GM21526 (cell line): Measurements from ENCODE around the gene MZT2B.
"Not testable (repeated sequence)": the region's sequence is repeated elsewhere in the genome, so short reads cannot be mapped to it uniquely, and the experiment has no call there.

ENCODE experiments used
- ATAC-seq: cut with Tn5 transposase; IDR thresholded peaks from one replicate; pipeline ENCODE4 v1.9.1; 2021; ENCODE audit warnings: moderate library complexity; ENCODE audit not compliant: unreplicated experiment, low FRiP score

MZT2B gene

DNA sequence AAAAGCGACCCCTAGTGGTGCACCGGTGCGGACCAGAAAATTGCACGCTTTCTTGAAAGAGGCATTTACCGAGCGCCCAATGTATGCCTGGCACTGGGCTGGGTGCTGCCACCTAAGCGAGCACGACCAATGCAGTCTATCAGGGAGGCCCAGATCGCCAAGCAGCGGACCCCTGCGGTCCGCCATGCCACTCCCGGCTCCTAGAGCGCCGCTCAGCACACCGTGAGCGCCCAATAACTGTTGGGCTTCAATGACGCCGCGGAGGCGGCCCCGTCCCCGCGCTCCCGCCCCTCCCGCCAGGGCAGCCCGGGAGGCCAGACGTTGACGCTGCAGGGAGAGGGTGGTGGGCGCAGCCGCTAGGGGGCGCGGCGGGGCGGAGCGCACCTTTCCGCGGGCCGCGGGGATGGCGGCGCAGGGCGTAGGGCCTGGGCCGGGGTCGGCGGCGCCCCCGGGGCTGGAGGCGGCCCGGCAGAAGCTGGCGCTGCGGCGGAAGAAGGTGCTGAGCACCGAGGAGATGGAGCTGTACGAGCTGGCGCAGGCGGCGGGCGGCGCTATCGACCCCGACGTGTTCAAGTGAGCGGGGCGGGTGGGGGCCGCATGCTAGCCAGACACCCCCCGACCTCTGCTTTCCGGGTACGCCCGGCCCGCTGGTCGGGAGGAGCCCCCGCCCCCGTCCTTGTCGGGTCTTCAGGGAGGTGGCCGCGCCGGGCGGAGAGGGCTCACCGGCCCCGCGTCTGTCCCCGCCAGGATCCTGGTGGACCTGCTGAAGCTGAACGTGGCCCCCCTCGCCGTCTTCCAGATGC lies at the start of gene MZT2B:
Gene MZT2B (plus strand): TSS at position 383 of the 803 bp plus-strand sequence. CDS start 21 bp downstream, at position 404.
- ATAC-seq: peak; percentile 74

GRCh38 chr2:130135692-130136541 lies 46.1 kb upstream of the MZT2B start:
- ATAC-seq: no peak

DNA sequence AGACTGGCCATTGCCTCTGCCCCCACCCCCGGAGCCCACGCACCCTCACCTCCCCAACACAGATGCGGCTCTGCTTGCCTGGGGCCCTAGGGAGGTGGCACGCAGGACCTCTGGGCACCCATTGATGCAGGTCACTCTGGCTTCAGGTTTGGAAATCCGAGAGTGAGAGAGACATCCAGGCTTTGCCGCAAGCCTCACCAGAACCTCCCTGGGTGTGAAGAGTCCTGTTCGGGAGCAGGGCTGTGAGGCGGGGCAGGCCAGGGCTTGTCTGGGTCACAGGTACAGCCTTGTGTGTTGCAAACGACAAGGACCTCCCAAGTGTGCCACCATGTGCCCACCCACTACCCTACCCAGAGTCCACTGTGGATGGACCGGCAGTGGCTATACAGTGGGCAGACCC lies 45.5 kb upstream of the MZT2B start:
- ATAC-seq: not testable (repeated sequence)

GRCh38 chr2:130137118-130137517 lies 44.9 kb upstream of the MZT2B start:
- not testable (repeated sequence) for ATAC-seq

- ATAC-seq: not testable (repeated sequence)
These were observed 43.7 kb upstream of the MZT2B start for GRCh38 chr2:130138326-130138725.

GRCh38 chr2:130138841-130139251 lies 43.2 kb upstream of the MZT2B start:
- ATAC-seq: not testable (repeated sequence)

DNA sequence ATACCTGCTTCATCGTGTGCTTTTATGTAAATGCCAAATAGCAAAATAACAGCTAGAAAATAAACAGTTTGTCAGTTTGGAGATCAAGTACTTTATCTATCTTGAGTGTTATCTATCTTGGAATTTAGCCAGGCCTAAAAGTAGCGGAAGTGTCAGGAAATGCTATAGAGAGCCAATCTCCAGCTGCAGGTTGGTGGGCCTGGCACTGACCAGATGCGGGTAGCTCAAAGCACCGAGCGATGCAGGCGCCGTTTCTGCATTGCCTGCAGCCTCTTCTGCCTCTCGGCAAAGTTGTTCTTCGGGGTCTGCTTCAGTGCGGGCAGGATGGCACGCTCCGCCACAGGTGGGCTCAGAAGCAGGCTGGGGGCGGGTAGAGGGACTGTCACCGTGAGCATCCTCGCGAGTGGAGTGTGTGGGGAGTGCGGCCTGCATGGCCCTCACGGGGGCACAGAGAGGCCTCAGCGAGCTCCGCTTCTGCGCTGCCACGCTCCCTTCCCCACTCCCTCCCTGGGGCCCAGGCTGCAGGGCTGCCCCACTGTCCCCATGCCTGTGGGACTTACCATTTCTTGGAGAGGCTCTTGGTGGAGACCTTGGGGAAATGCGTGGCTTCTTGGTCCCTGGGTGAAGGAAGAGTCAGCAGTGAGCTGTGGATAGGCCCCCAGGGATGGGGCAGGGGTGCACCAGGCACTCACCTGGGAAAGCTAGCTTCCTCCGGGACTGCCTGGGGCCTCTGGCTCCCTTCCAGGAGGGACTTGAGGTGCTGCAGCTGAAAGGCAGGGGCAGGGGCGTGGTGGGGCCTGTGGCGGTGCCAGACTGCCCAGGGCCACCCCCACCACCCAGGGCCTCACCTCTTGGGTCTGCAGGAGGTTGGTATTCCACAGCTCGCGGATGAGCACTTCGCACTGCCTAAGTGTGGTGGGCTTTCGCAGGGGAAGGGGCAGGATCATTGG lies 42.5 kb upstream of the MZT2B start:
- not testable (repeated sequence) for ATAC-seq

- not testable (repeated sequence) for ATAC-seq
These were observed 41.5 kb upstream of the MZT2B start for GRCh38 chr2:130140516-130140915.

DNA sequence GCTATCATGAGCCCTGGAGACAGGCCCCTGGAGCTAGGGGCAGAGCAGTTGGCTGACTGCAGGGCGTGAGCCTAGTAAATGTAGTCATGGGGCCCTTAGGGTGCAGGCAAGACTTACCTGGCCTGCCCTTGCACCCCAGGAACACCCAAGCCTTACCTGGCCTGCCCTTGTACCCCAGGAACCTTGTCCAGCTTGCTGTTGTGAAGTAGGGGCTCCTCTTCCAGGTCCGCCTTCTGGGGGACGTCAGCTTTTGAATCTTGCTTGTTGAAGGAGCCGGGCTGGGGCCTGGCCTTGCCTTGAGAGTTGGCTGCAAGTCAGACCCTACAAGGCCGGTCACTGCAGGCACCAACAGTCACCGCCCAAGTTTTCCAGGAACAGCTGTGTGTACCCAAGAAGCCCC lies 41.1 kb upstream of the MZT2B start:
- not testable (repeated sequence) for ATAC-seq

GRCh38 chr2:130141645-130142370 lies 40.3 kb upstream of the MZT2B start:
- ATAC-seq: not testable (repeated sequence)

GRCh38 chr2:130142396-130143265 lies 39.4 kb upstream of the MZT2B start:
- not testable (repeated sequence) for ATAC-seq

GRCh38 chr2:130143266-130144039 lies 38.6 kb upstream of the MZT2B start:
- ATAC-seq: not testable (repeated sequence)

DNA sequence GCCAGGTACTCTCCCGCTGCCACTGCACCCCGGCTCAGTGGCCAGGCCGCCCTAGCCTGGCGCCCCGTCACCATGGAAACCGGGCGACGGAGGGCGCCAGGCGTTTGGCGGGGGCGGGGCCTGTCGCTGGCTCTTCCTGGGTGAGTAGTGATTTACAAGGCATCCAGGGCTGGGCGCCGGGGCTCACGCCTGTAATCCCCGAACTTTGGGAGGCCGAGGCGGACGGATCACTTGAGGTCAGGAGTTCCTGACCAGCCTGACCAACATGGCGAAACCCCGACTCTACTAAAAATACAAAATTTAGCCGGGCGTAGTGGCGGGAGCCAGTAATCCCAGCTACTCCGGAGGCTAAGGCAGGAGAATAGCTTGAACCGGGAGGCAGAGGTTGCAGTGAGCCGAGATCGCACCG lies 37.1 kb upstream of the MZT2B start, which contains the start of gene CCDC74B:
Gene CCDC74B (minus strand): TSS at position 107 of the 409 bp plus-strand sequence. CDS start 116 bp downstream, outside the sequence.
- peak; percentile 87 for ATAC-seq

DNA sequence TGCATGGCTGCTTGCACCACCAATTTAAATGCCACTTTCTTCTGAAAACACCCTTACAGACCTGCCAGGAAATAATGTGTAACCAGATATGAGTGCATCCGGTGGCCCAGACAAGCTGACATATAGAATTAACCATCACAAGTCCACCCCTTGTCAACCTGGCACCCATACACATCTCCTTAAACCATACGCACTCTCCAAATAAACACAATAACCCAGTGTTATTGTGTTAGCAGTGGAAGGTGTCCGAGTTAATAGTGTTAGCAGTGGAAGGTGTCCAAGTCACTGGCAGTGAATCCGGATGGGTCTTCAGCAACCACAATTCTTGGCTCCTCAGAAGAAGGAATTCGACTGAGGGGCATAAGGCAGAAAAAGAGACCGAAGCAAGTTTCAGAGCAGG lies 33.5 kb upstream of the MZT2B start:
- ATAC-seq: not testable (repeated sequence)

GRCh38 chr2:130150181-130151144 lies 31.6 kb upstream of the MZT2B start:
- ATAC-seq: no peak

DNA sequence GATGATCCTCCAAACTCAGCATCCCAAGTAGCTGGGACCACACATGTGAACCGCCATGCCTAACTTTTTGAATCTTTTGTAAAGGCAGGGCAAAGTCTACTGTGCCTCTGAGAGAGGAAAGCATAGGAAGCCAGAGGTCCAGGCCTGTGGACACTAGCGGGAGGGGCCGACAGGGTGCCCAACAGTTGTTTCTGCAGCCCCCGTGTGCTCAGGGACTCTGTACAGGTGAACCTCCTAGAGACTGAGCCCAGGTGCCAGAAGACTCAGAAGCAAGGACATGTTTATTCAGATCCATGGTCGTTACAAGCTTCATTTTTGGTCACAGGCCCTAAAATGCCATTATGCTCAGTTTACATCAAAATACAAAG lies 30.9 kb upstream of the MZT2B start:
- not testable (repeated sequence) for ATAC-seq
